ENCODE results near the gene LRP5.

The LRP5 gene

GRCh38 chr11:68311160-68312116 lies 953 bp upstream of the LRP5 start:
- H3K36me3 ChIP-seq (ENCODE audit: insufficient read depth, low read length), result no peaks in the 10 kb centered on the region
- H3K9me3 ChIP-seq (ENCODE audit: control insufficient read depth, insufficient read depth, low read length), result no peaks in the 10 kb centered on the region
- peak overlapping the region; percentile 44; the same call in 1 of the 2 replicates for H3K9ac ChIP-seq (ENCODE audit: low read depth, low read length)
- peaks cover 10% of the 10 kb centered on the region; the same call in 1 of the 2 replicates for H3K4me1 ChIP-seq (ENCODE audit: insufficient read depth, low read length)

GRCh38 chr11:68312780-68313573 lies 586 bp downstream of the LRP5 start:
- H3K4me1 ChIP-seq (ENCODE audit: insufficient read depth, low read length), result peaks cover 22% of the 10 kb centered on the region
- no peaks in the 10 kb centered on the region for H3K36me3 ChIP-seq (ENCODE audit: insufficient read depth, low read length)
- H3K9me3 ChIP-seq (ENCODE audit: control insufficient read depth, insufficient read depth, low read length), result no peaks in the 10 kb centered on the region
- H3K9ac ChIP-seq (ENCODE audit: low read depth, low read length), result peak overlapping the region; percentile 83

DNA sequence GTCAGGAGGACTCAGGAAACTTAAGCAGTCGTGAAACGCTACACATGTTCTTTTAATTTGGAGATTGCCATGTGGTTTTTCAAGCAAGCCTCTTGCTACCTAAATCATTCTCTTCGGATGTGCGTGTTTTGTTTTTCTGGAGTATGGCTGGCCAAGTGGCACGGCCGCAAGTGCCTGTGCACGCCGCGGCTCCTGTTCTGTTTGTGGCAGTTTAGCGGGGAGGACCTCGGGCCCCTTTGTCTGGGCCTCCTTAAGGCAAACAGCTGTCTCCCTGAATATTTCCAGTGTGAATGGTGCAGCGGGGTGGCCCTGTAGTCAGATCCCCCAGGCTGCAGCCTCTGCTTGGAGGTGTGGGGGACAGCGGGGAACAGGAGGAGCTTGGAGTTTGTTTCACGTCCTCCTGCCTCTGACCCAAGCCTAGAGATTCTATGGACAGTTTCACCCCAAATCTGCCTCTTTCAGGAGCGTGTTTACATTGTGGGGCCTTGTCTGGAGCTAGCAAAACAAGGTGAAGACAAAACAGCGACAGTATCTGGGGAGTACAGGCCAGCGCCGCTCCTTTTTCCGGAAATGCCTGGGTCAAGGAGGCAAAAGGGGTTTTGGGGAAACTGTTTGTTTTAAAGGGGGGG lies 1.3 kb downstream of the LRP5 start:
- Histone ChIP-seq H3K9ac (ENCODE audit: low read depth, low read length) (peak overlapping the region; percentile 83), H3K9me3 (ENCODE audit: control insufficient read depth, insufficient read depth, low read length) (no peaks in the 10 kb centered on the region), H3K4me1 (ENCODE audit: insufficient read depth, low read length) (peaks cover 22% of the 10 kb centered on the region), H3K36me3 (ENCODE audit: insufficient read depth, low read length) (no peaks in the 10 kb centered on the region)

- no peaks in the 10 kb centered on the region for H3K9me3 ChIP-seq (ENCODE audit: control insufficient read depth, insufficient read depth, low read length)
- peaks cover 22% of the 10 kb centered on the region for H3K4me1 ChIP-seq (ENCODE audit: insufficient read depth, low read length)
- peak overlapping the region; percentile 83 for H3K9ac ChIP-seq (ENCODE audit: low read depth, low read length)
- no peaks in the 10 kb centered on the region for H3K36me3 ChIP-seq (ENCODE audit: insufficient read depth, low read length)
Measured at GRCh38 chr11:68314203-68315170, 2.1 kb downstream of the LRP5 start.

- Histone ChIP-seq H3K36me3 (ENCODE audit: insufficient read depth, low read length) (no peaks in the 10 kb centered on the region), H3K9ac (ENCODE audit: low read depth, low read length) (peak overlapping the region; percentile 83), H3K4me1 (ENCODE audit: insufficient read depth, low read length) (peaks cover 22% of the 10 kb centered on the region), H3K9me3 (ENCODE audit: control insufficient read depth, insufficient read depth, low read length) (no peaks in the 10 kb centered on the region)
Measured at GRCh38 chr11:68315171-68315920, 3.0 kb downstream of the LRP5 start.

GRCh38 chr11:68317147-68317785 lies 4.9 kb downstream of the LRP5 start:
- peaks cover 22% of the 10 kb centered on the region for H3K4me1 ChIP-seq (ENCODE audit: insufficient read depth, low read length)
- H3K9ac ChIP-seq (ENCODE audit: low read depth, low read length), result no peak overlapping the region
- no peaks in the 10 kb centered on the region for H3K36me3 ChIP-seq (ENCODE audit: insufficient read depth, low read length)
- no peaks in the 10 kb centered on the region for H3K9me3 ChIP-seq (ENCODE audit: control insufficient read depth, insufficient read depth, low read length)

- H3K9me3 ChIP-seq (ENCODE audit: control insufficient read depth, insufficient read depth, low read length), result no peaks in the 10 kb centered on the region
- no peaks in the 10 kb centered on the region for H3K36me3 ChIP-seq (ENCODE audit: insufficient read depth, low read length)
- H3K9ac ChIP-seq (ENCODE audit: low read depth, low read length), result no peak overlapping the region
- H3K4me1 ChIP-seq (ENCODE audit: insufficient read depth, low read length), result peaks cover 22% of the 10 kb centered on the region
Measured at GRCh38 chr11:68321293-68322051, 9.1 kb downstream of the LRP5 start.

DNA sequence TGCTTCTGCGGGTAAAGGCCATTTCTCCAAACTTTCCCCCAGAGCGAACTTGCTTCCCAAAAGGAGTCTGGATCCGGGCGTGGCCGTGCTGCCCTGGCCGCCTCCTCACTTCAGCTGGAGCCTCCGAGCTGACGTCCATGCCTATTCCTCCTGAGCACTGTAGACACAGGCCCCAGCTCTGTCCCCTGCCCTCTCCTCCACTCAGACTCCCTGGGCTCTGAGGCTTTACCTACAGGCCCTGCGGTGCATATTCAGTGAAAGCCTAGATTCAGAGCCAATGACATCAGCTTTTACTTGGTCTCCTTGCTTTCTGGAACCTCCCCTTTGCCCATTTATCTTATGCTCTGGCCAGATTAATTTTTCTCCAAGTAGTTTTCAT lies 9.7 kb downstream of the LRP5 start:
- H3K4me1 ChIP-seq (ENCODE audit: insufficient read depth, low read length), result peaks cover 16% of the 10 kb centered on the region

DNA sequence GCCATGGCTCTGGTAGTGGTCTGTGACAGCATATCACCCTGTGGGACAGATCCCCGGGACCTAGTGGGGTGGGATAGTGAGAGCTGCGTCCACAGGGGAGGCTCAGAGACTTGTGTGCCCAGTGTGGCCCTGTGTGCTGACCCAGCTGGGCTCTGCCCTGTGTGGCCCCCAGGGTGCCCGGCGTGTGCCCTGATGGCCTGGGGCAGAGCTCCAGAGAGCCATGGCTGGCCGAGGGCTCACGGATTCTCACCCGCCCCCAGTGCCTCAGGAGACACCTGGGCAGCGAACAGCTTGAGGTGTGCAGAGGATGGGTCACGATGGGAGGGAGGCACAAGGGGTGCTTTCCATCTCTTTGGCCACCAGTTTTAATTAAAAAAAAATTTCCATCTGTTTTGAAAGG lies 11.8 kb downstream of the LRP5 start:
- Histone ChIP-seq H3K9ac (ENCODE audit: low read depth, low read length) (no peak overlapping the region), H3K36me3 (ENCODE audit: insufficient read depth, low read length) (no peaks in the 10 kb centered on the region), H3K4me1 (ENCODE audit: insufficient read depth, low read length) (peaks cover 25% of the 10 kb centered on the region), H3K9me3 (ENCODE audit: control insufficient read depth, insufficient read depth, low read length) (no peaks in the 10 kb centered on the region)

More for the DNA sequence above, 9.7 kb downstream of the LRP5 start:
- H3K9me3 ChIP-seq (ENCODE audit: control insufficient read depth, insufficient read depth, low read length), result no peaks in the 10 kb centered on the region
- no peaks in the 10 kb centered on the region for H3K36me3 ChIP-seq (ENCODE audit: insufficient read depth, low read length)
- no peak overlapping the region for H3K9ac ChIP-seq (ENCODE audit: low read depth, low read length)

- H3K9ac ChIP-seq (ENCODE audit: low read depth, low read length), result no peak overlapping the region
- peaks cover 30% of the 10 kb centered on the region for H3K4me1 ChIP-seq (ENCODE audit: insufficient read depth, low read length)
- H3K36me3 ChIP-seq (ENCODE audit: insufficient read depth, low read length), result no peaks in the 10 kb centered on the region
- H3K9me3 ChIP-seq (ENCODE audit: control insufficient read depth, insufficient read depth, low read length), result no peaks in the 10 kb centered on the region
Measured at GRCh38 chr11:68324695-68325094, 12.3 kb downstream of the LRP5 start.

GRCh38 chr11:68325183-68325906 lies 13.0 kb downstream of the LRP5 start:
- no peaks in the 10 kb centered on the region for H3K36me3 ChIP-seq (ENCODE audit: insufficient read depth, low read length)
- H3K4me1 ChIP-seq (ENCODE audit: insufficient read depth, low read length), result peaks cover 36% of the 10 kb centered on the region
- H3K9ac ChIP-seq (ENCODE audit: low read depth, low read length), result no peak overlapping the region
- no peaks in the 10 kb centered on the region for H3K9me3 ChIP-seq (ENCODE audit: control insufficient read depth, insufficient read depth, low read length)

- Histone ChIP-seq H3K9ac (ENCODE audit: low read depth, low read length) (no peak overlapping the region), H3K4me1 (ENCODE audit: insufficient read depth, low read length) (peaks cover 41% of the 10 kb centered on the region), H3K9me3 (ENCODE audit: control insufficient read depth, insufficient read depth, low read length) (no peaks in the 10 kb centered on the region), H3K36me3 (ENCODE audit: insufficient read depth, low read length) (no peaks in the 10 kb centered on the region)
Measured at GRCh38 chr11:68325907-68326220, 13.5 kb downstream of the LRP5 start.
